Measurements from ENCODE around the gene MAX. TPM values are rescaled to one million over a fixed set of nuclear protein-coding genes. Genes with fewer than 3 reads are reported as not detected.

Gene MAX
- total and polyA plus RNA-seq, 2 of the 13 experiments (the other 11 are each of a cell fraction or from before 2014, with no cell fraction given) = 28.5 to 29.3 TPM

- Histone ChIP-seq H3K36me3 (replicated peaks in 1 of 2; ENCODE audit: control insufficient read depth in 1 of 2, insufficient read depth in 2 of 2, low read length in 2 of 2) (peaks cover 13 to 37% of the 10 kb centered on the region in 2 experiments; a peak in 4 of 5 replicates), H3K9me3 (ENCODE audit: low read length) (no peaks in the 10 kb centered on the region), H3K4me2 (ENCODE audit: low read depth, low read length) (no peak overlapping the region), H3K4me3 (replicated peaks in 1 of 3; ENCODE audit: insufficient read depth in 1 of 3, low read depth in 2 of 3, low read length in 3 of 3) (no peak overlapping the region), H3K9ac (ENCODE audit: insufficient read depth, low read depth, low read length) (no peak overlapping the region), H2AFZ (ENCODE audit: low read length) (no peak overlapping the region), H4K20me1 (ENCODE audit: insufficient read depth, low read length) (no peaks in the 10 kb centered on the region), H3K79me2 (ENCODE audit: insufficient read depth, low read length) (no peaks in the 10 kb centered on the region), H3K4me1 (ENCODE audit: insufficient read depth, low read length) (peaks cover 22% of the 10 kb centered on the region), H3K27ac (ENCODE audit: extremely low read length, insufficient read depth, low read length) (no peak overlapping the region), H3K27me3 (ENCODE audit: control insufficient read depth in 1 of 2, insufficient read depth in 2 of 2, low read length in 2 of 2) (no peaks in the 10 kb centered on the region)
- WGBS (ENCODE audit: low lambda C conversion rate) = 100% methylated on average over 1 of the region's 1 CpG
- no peak for ATAC-seq
- ChIA-PET CTCF (ENCODE audit: low intra/inter-chr PET ratio, low total read pairs) (no interaction called here), POLR2A (interaction anchor here (0.7 to 1.3 kb wide), 2 partner anchors 26 to 86 kb away, joined by 3 read pairs; no protein-coding TSS in a partner anchor)
- no peak for FAIRE-seq
- TF ChIP-seq BCLAF1 (IDR thresholded peaks at IDR 0.05) = no peak
- TF ChIP-seq MAFF (IDR thresholded peaks at IDR 0.05; ENCODE audit: low read depth, low read length) = peak; percentile 13; the same call in 1 of the 2 replicates
- BruUV-seq (replicated peaks) = no TSS peak
- in situ Hi-C loops (cut with HindIII; ENCODE audit: extremely low pct_ligation_motif_present, low pct_unique_long_range_greater_than_20kb) (no loop called here), intact Hi-C loops (cut with micrococcal nuclease; ENCODE audit: unreplicated experiment) (no loop called here)
- no peak for DNase-seq (ENCODE audit: low spot score)
Observed at GRCh38 chr14:65072937-65073336, 29.4 kb downstream of the MAX start.

GRCh38 chr14:65072256-65072655, 30.1 kb downstream of the MAX start:
- CTCF ChIA-PET (ENCODE audit: low intra/inter-chr PET ratio, low total read pairs) = no interaction called here
- H3K9me3 ChIP-seq (ENCODE audit: low read length) = no peaks in the 10 kb centered on the region
- DNase-seq (ENCODE audit: low spot score) (no peak), FAIRE-seq (no peak), ATAC-seq (no peak)
- in situ Hi-C loops (cut with HindIII; ENCODE audit: extremely low pct_ligation_motif_present, low pct_unique_long_range_greater_than_20kb) (no loop called here), intact Hi-C loops (cut with micrococcal nuclease; ENCODE audit: unreplicated experiment) (no loop called here)
- peaks cover 22% of the 10 kb centered on the region for H3K4me1 ChIP-seq (ENCODE audit: insufficient read depth, low read length)
- H3K79me2 ChIP-seq (ENCODE audit: insufficient read depth, low read length) = no peaks in the 10 kb centered on the region
- POLR2A ChIA-PET = no interaction called here
- H3K36me3 ChIP-seq (replicated peaks in 1 of 2; ENCODE audit: control insufficient read depth in 1 of 2, insufficient read depth in 2 of 2, low read length in 2 of 2) = peaks cover 13 to 31% of the 10 kb centered on the region in 2 experiments; a peak in 4 of 5 replicates
- H3K9ac ChIP-seq (ENCODE audit: insufficient read depth, low read depth, low read length) = no peak overlapping the region
- H3K4me2 ChIP-seq (ENCODE audit: low read depth, low read length) = no peak overlapping the region
- no peaks in the 10 kb centered on the region for H3K27me3 ChIP-seq (ENCODE audit: control insufficient read depth in 1 of 2, insufficient read depth in 2 of 2, low read length in 2 of 2)
- H2AFZ ChIP-seq (ENCODE audit: low read length) = no peak overlapping the region
- no peak overlapping the region for H3K4me3 ChIP-seq (replicated peaks in 1 of 3; ENCODE audit: insufficient read depth in 1 of 3, low read depth in 2 of 3, low read length in 3 of 3)
- H3K27ac ChIP-seq (ENCODE audit: extremely low read length, insufficient read depth, low read length) = no peak overlapping the region
- no peaks in the 10 kb centered on the region for H4K20me1 ChIP-seq (ENCODE audit: insufficient read depth, low read length)
- WGBS (ENCODE audit: low lambda C conversion rate) = 98% methylated on average over 6 of the region's 6 CpGs
- BruUV-seq (replicated peaks) = no TSS peak
- TF ChIP-seq ZBTB37 (CRISPR knock-in tag; IDR thresholded peaks at IDR 0.05) (no peak), ZNF567 (CRISPR knock-in tag; IDR thresholded peaks at IDR 0.05; ENCODE audit: borderline replicate concordance) (no peak), SP2 (CRISPR knock-in tag; IDR thresholded peaks at IDR 0.05) (no peak), SRSF1 (optimal IDR thresholded peaks at IDR 0.05; ENCODE audit: low read depth, low read length) (no peak), ZNF274 (CRISPR knock-in tag; IDR thresholded peaks at IDR 0.05) (no peak), MXD4 (CRISPR knock-in tag; IDR thresholded peaks at IDR 0.05) (no peak), HHEX (CRISPR knock-in tag; IDR thresholded peaks at IDR 0.05) (no peak), HMG20A (CRISPR knock-in tag; IDR thresholded peaks at IDR 0.05; ENCODE audit: borderline replicate concordance) (no peak), ZNF569 (CRISPR knock-in tag; IDR thresholded peaks at IDR 0.05; ENCODE audit: borderline replicate concordance) (no peak), ZSCAN31 (CRISPR knock-in tag; IDR thresholded peaks at IDR 0.05; ENCODE audit: low read depth) (no peak), IRF1 (CRISPR knock-in tag; IDR thresholded peaks at IDR 0.05; ENCODE audit: low read depth) (no peak), NCOA1 (CRISPR knock-in tag; IDR thresholded peaks at IDR 0.05) (no peak), NR1H2 (CRISPR knock-in tag; IDR thresholded peaks at IDR 0.05; ENCODE audit: borderline replicate concordance, low read depth) (no peak)

Measured in HepG2 (cell line).